Stimulated activated CD4-positive, alpha-beta T cell treated with anti-CD3 and anti-CD28 coated beads, Interleukin-15, amount 100 ng/mL, for 24 hours (primary cell): Measurements from ENCODE around the gene RPS8.
A peak's percentile ranks its signal among the peaks of the same experiment; 100 is the strongest.
"Not testable (repeated sequence)": the region's sequence is repeated elsewhere in the genome, so short reads cannot be mapped to it uniquely, and the experiment has no call there.

Experiments used
- DNase-seq: peaks from one replicate; pipeline ENCODE4 v3.0.0-alpha.2; 2020

The RPS8 gene

GRCh38 chr1:44803312-44804095, 28.2 kb downstream of the RPS8 start:
- no peak for DNase-seq

DNA sequence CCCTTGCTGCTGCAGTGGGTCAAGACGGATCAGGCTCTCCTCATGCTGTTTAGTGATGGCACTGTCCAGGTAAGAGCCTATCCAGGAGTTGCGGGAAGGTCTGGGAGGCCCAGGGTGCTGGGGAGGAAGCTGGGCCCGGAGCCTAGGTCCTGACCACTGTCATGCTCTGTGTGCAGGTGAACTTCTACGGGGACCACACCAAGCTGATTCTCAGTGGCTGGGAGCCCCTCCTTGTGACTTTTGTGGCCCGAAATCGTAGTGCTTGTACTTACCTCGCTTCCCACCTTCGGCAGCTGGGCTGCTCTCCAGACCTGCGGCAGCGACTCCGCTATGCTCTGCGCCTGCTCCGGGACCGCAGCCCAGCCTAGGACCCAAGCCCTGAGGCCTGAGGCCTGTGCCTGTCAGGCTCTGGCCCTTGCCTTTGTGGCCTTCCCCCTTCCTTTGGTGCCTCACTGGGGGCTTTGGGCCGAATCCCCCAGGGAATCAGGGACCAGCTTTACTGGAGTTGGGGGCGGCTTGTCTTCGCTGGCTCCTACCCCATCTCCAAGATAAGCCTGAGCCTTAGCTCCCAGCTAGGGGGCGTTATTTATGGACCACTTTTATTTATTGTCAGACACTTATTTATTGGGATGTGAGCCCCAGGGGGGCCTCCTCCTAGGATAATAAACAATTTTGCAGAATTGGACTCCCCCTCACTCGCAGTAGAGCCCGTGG, 30.1 kb downstream of the RPS8 start:
- DNase-seq = no peak

- no peak for DNase-seq
These were observed 30.8 kb downstream of the RPS8 start for GRCh38 chr1:44806025-44806703.

DNA sequence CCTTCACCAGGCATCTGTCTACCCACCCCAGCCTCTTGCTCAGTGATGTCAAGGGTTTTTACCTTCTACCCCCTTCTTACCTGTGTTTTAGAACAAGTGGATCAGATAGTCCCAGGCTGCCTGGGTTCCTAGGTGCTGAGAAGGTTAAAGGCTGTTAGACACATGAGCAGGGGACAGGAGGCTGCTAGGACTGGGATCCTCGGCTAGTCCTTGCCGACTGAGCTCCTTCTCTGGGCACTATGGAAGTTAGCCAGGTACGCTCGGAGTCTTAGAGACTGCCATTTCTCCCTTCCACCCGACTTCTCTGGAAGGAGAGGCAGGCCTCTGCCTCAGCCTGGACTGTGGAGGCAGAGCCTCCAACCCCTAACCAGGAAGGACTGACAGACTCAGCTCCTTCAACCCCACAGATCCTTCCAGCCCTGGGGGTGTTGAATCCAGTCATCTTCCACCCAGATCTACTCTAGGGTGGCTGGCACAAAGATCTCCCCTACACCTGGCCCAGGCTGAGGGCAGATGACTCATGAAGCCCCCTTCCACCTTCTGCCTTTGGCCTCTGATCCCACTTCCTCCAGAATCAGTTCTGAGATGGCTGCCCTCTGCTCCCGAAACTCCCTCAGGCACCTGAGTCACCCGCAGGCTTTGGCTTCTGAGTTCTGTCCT, 31.5 kb downstream of the RPS8 start, which contains the start of gene DYNLT4:
TSS of gene DYNLT4 (minus strand) at position 648 of the 660 bp plus-strand sequence. CDS start 683 bp downstream, outside the sequence.
- peak; percentile 13 for DNase-seq

DNA sequence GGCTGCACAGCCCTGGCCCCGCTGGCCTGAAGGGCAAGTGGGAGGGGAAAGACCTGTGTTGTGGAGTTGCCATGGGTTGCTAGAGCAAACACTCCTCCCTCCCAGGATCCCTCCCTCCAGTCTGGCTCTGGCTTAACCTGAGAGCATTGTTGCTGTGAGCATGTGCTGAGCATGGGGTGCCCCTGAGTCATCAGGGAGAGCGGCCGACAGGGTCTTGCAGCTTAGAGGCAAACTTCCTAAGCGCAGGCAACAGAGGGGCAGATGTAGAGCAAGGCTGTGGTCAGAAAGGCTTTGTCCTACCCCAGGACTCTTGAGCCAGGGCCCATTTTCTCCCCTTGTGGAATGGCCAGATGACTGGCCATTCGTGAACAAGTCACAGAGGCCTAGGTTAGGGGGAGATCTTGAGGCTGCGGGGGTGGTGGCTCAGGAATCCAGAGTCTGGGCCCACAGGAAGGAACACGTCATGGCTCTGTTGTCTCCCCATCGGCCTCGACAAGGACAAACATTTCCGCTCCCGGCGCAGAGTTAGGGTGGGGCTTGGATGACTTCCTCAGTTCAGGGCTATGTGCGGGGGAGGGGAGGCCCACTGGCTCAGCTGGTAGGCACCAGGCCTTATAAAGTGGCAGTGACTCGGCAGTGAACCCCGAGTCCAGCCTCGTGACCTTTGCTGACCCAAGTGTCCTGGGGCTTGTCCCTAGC, 32.2 kb downstream of the RPS8 start:
- DNase-seq = peak; percentile 95

- peak; percentile 87 for DNase-seq
These were observed 33.0 kb downstream of the RPS8 start, which contains the start of gene BTBD19 for GRCh38 chr1:44808063-44808937. Gene BTBD19 (plus strand): TSS chr1:44808523. CDS start chr1:44808821, 298 bp downstream.

DNA sequence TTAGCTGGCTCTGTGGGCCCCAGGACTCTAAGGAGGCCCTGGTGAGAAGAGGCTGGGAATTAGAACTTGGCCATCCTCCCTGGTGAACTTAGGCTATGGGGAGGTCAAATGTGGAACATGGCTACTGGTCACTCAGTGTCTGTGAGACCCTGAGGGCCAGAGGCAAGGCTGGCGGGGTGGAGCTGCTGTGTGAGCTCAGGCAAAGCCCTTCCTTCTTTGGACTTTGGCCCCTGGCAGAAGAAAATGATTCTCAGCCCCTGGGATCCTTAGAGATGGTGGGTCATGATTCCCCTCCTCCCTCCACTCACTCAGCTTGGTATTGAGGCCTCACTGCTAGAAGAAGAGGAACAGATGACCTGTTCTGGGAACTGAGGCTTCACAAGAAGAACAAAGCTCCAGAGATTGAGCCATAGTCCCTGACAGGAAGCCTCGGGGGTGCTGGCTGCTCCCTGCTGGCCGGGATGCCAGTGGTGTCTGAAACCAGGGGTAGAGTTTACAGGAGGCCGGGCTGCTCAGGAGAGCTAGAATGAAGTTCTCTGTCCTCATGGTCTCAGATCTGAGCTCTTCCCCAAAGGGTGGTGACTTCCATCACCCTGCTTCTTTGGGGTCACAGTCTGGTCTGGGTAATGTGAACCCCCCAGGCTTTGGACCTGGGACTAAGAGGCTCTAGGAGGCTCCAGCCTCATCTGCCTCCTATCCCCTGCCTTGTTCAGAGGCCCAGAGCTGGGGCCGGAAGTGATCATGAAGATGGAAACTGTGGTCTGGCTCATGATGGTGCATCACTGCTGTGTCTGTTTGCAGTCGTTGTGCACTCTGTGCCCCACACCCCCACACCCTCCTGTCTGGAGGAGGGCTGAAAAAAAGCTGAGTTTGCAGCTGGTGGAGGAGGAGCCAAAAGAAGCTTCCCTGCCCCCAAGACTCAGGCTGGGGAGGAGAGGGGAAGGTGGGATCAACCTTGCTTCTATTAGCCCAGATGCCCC, 33.9 kb downstream of the RPS8 start:
- peak; percentile 93 for DNase-seq

- DNase-seq = peak; percentile 64
These were observed 34.9 kb downstream of the RPS8 start for GRCh38 chr1:44810101-44810761.

DNA sequence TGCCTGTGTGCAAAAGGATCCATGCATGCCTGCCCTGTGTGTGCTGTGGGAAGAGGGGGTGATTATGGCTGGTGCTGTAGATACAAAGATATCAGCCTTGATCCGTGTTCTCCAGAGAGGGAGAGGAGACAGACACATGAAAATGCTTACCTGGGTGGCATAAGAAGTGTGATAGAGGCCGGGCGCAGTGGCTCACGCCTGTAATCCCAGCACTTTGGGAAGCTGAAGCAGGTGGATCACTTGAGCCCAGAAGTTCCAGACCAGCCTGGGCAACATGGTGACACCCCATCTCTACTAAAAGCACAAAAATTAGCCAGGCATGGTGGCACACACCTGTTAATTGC, 35.4 kb downstream of the RPS8 start:
- not testable (repeated sequence) for DNase-seq

- DNase-seq = no peak
These were observed 35.9 kb downstream of the RPS8 start for GRCh38 chr1:44811234-44811633.

DNA sequence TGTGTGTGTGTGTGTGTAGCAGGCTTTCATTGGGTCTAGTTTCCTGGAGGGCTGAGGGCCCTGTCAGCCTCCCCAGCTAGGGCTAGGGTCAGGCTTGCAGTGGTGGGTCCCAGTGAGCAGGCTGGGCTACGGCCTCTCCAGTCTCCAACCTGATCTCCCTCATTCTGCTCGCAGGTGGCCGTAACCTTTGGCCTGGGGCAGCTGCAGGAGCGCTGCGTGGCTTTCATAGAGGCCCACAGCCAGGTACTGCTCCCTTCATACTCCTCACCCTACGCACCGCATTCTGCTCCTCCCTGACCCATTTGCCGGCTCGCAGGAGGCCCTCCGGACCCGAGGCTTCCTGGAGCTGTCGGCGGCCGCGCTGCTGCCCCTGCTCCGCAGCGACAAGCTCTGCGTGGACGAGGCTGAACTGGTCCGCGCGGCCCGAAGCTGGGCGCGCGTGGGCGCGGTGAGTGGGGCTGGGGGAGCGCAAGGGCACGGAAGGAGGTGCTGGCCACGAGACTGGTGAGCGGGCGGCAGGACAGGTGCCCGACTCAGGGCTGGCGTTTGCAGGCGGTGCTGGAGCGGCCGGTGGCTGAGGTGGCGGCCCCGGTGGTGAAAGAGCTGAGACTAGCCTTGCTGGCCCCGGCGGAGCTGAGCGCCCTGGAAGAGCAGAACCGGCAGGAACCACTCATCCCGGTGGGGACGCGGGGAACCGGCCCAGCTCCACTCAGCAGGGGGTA, 37.6 kb downstream of the RPS8 start:
- DNase-seq = no peak

- not testable (repeated sequence) for DNase-seq
These were observed 40.6 kb downstream of the RPS8 start for GRCh38 chr1:44815926-44816325.

DNA sequence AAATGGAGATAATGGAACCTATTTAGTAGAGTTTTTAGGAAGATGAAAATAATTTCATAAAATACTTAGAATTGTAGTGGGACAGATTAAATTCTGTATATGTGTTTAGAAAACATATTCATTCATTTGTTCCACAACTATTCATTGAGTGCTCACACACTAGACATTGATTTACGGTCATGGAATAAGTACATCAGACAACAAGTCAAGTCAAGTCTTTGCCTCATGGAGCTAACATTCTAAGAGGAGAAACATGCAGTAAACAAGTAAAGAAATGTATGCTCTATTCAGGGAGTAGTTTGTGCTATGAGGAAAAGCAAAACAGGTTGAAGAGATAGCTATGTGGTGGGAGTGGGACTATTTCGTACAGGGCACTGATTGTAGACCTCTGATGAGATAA, 42.0 kb downstream of the RPS8 start:
- DNase-seq = no peak

GRCh38 chr1:44817771-44818495, 42.6 kb downstream of the RPS8 start:
- DNase-seq = no peak

GRCh38 chr1:44819196-44819607, 43.9 kb downstream of the RPS8 start:
- no peak for DNase-seq

DNA sequence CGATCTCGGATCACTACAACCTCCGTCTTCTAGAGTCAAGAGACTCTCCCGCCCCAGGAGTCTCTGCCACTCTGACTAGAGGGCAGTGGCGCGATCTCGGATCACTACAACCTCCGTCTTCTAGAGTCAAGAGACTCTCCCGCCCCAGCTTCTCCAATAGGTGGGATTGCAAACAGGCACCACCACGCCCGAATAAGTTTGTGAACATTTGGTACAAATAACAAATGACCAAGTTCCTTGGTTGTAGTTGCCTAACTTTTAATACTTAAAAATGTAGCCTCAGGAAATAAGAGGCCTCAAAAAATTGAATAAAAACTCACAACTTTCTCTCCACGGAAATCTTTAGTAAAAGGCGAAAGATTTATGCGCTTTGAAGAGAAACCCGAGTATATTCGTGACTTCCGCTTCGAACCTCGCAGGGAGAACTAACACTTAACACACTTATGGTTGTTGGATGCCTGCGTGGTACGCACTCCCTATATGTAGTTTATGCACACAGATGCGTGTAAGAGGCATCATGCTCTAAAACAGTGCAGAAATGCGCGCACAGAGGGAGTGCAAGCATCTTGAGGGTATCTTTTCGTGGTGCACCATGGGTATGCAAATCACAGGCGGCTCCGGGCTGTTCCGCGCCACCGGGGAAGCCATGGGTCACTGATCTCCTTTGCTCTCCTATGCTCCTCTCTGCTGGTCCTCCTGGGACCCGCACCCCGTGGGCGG, 44.4 kb downstream of the RPS8 start:
- peak; percentile 92 for DNase-seq
